ENCODE measurements around the gene OTOGL.

GRCh38 chr12:80201908-80202307 is 102.6 kb downstream of the OTOGL start:
- TF ChIP-seq CTCF (conservative IDR thresholded peaks at IDR 0.05; ENCODE audit: low read length) (no peak), EZH2phosphoT487 (IDR thresholded peaks at IDR 0.05; ENCODE audit: borderline replicate concordance) (no peak)
